HFFc6 (cell line): ENCODE data around the gene NUDT14. TPM values are rescaled to one million over a fixed set of nuclear protein-coding genes. Genes with fewer than 3 reads are reported as not detected.

Source experiments
- DNase-seq: peaks from one replicate; pipeline ENCODE4 v3.0.0-alpha.2; 2018
- H3K27ac Mint-ChIP-seq: 2 replicates; pipeline ENCODE4 v1.8.0; 2020; ENCODE audit warnings: mild to moderate bottlenecking, mixed read lengths
- H3K27me3 Mint-ChIP-seq: 2 replicates; pipeline ENCODE4 v1.8.0; 2021; ENCODE audit warnings: mild to moderate bottlenecking, moderate library complexity, mixed read lengths; ENCODE audit not compliant: insufficient read depth
- H3K36me3 Mint-ChIP-seq: 2 replicates; pipeline ENCODE4 v1.8.0; 2021; ENCODE audit warnings: low read depth, mixed read lengths
- H3K4me1 Mint-ChIP-seq: 2 replicates; pipeline ENCODE4 v1.8.0; 2020; ENCODE audit warnings: low read depth, mixed read lengths
- H3K4me3 Mint-ChIP-seq: 2 replicates; pipeline ENCODE4 v1.8.0; 2020; ENCODE audit warnings: mild to moderate bottlenecking, moderate library complexity, mixed read lengths
- H3K9me3 Mint-ChIP-seq: 2 replicates; pipeline ENCODE4 v1.8.0; 2020; ENCODE audit warnings: mild to moderate bottlenecking, mixed read lengths
- CTCF ChIP-seq: fragments of 200-600 bp; sonication (generic); IDR thresholded peaks from 2 replicates; pipeline ENCODE4 v1.5.0; 2021; ENCODE audit warnings: antibody characterized with exemption, mild to moderate bottlenecking
- total RNA-seq, 6 experiments: library from RNA; stranded (reverse); fragmentation: NEBNext Ultra II Directional; extraction: Animal tissue kit (Norgen Biotek cat#: 25700); gene quantifications; 2 replicates in 1 of 6; 3 replicates in 5 of 6; pipeline ENCODE4 v1.2.3, GENCODE V29; 2021

NUDT14 gene
- total RNA-seq, 6 experiments from 2014 or later, result 9.8 to 13.3 (median 11.0) TPM

- H3K4me3 Mint-ChIP-seq, result no peak overlapping the region
- TF ChIP-seq CTCF, result no peak
- H3K27me3 Mint-ChIP-seq, result no peaks in the 10 kb centered on the region; the same call in 1 of the 2 replicates
- H3K36me3 Mint-ChIP-seq, result peaks cover 5% of the 10 kb centered on the region
- H3K9me3 Mint-ChIP-seq, result no peaks in the 10 kb centered on the region
- no peak for DNase-seq
- H3K27ac Mint-ChIP-seq, result no peak overlapping the region
- no peaks in the 10 kb centered on the region for H3K4me1 Mint-ChIP-seq
Observed at GRCh38 chr14:105211086-105211757, 30.1 kb upstream of the NUDT14 start.

GRCh38 chr14:105210266-105211025, 29.3 kb upstream of the NUDT14 start:
- DNase-seq, result no peak
- no peaks in the 10 kb centered on the region; the same call in 1 of the 2 replicates for H3K27me3 Mint-ChIP-seq
- H3K27ac Mint-ChIP-seq, result no peak overlapping the region
- H3K9me3 Mint-ChIP-seq, result no peaks in the 10 kb centered on the region
- no peaks in the 10 kb centered on the region for H3K36me3 Mint-ChIP-seq
- no peak for TF ChIP-seq CTCF
- H3K4me1 Mint-ChIP-seq, result no peaks in the 10 kb centered on the region
- no peak overlapping the region for H3K4me3 Mint-ChIP-seq

- no peaks in the 10 kb centered on the region; the same call in 1 of the 2 replicates for H3K27me3 Mint-ChIP-seq
- H3K4me3 Mint-ChIP-seq, result no peak overlapping the region
Observed at GRCh38 chr14:105209646-105210045, 28.5 kb upstream of the NUDT14 start.

GRCh38 chr14:105209091-105209490, 28.0 kb upstream of the NUDT14 start:
- H3K4me3 Mint-ChIP-seq, result no peak overlapping the region
- no peak for TF ChIP-seq CTCF
- H3K27ac Mint-ChIP-seq, result no peak overlapping the region
- no peaks in the 10 kb centered on the region for H3K9me3 Mint-ChIP-seq
- H3K27me3 Mint-ChIP-seq, result peaks cover 5% of the 10 kb centered on the region; the same call in 1 of the 2 replicates
- no peaks in the 10 kb centered on the region for H3K36me3 Mint-ChIP-seq
- no peaks in the 10 kb centered on the region; the same call in 1 of the 2 replicates for H3K4me1 Mint-ChIP-seq
- no peak for DNase-seq

More at GRCh38 chr14:105209646-105210045, 28.5 kb upstream of the NUDT14 start:
- Mint-ChIP-seq H3K9me3 (no peaks in the 10 kb centered on the region), H3K36me3 (no peaks in the 10 kb centered on the region), H3K4me1 (no peaks in the 10 kb centered on the region; the same call in 1 of the 2 replicates), H3K27ac (no peak overlapping the region)
- no peak for TF ChIP-seq CTCF
- no peak for DNase-seq

GRCh38 chr14:105208738-105209075, 27.6 kb upstream of the NUDT14 start:
- no peaks in the 10 kb centered on the region for H3K36me3 Mint-ChIP-seq
- peaks cover 5% of the 10 kb centered on the region; the same call in 1 of the 2 replicates for H3K27me3 Mint-ChIP-seq
- H3K4me1 Mint-ChIP-seq, result no peaks in the 10 kb centered on the region; the same call in 1 of the 2 replicates
- no peak for TF ChIP-seq CTCF
- no peak overlapping the region for H3K27ac Mint-ChIP-seq
- H3K9me3 Mint-ChIP-seq, result no peaks in the 10 kb centered on the region
- no peak for DNase-seq
- no peak overlapping the region for H3K4me3 Mint-ChIP-seq
